Ovary (tissue), 3 donors: Measurements from ENCODE around the gene RUFY3.

ENCODE experiments used
- POLR2A ChIP-seq: fragments of 450-650 bp; IDR thresholded peaks from one replicate; pipeline ENCODE4 v1.6.1; 2017; ENCODE audit warnings: antibody characterized with exemption, mild to moderate bottlenecking, moderate library complexity
- TF ChIP-seq, protein P1 (sequence below), 3 donors: fragments of 450-650 bp in 2 of 3; fragments of 200-600 bp in 1 of 3; IDR thresholded peaks; one replicate each; pipeline versions ENCODE4 v1.5.1 to v1.8.0; 2016 to 2022; ENCODE audit warnings: antibody characterized with exemption in 3 of 3, mild to moderate bottlenecking in 1 of 3
- donor health status: DM: no; HTN: no; CAD: no.

DNA sequence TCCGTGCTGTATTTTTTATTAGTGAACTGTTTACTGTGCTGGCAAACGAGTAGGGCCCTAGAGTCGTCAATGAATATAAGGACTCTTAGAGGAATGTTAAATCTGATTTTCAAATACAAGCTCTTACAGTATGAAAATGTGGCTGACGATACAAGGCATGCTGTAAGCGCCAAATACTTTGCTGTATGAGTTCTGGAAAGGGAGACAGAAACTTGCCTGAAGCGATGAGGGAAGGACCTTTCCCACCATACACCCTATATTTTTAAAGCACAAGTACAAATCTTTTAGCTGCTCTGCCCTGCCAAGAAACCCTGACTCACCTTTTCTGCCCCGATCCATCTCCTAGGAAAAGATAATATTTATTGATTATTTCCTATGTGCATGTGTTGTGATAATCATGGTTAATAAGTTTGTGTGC, 15.7 kb upstream of the RUFY3 start:
- TF ChIP-seq, protein P1, sequence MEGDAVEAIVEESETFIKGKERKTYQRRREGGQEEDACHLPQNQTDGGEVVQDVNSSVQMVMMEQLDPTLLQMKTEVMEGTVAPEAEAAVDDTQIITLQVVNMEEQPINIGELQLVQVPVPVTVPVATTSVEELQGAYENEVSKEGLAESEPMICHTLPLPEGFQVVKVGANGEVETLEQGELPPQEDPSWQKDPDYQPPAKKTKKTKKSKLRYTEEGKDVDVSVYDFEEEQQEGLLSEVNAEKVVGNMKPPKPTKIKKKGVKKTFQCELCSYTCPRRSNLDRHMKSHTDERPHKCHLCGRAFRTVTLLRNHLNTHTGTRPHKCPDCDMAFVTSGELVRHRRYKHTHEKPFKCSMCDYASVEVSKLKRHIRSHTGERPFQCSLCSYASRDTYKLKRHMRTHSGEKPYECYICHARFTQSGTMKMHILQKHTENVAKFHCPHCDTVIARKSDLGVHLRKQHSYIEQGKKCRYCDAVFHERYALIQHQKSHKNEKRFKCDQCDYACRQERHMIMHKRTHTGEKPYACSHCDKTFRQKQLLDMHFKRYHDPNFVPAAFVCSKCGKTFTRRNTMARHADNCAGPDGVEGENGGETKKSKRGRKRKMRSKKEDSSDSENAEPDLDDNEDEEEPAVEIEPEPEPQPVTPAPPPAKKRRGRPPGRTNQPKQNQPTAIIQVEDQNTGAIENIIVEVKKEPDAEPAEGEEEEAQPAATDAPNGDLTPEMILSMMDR (IDR thresholded peaks at IDR 0.05), result no peak
- no peak for TF ChIP-seq POLR2A
